SW 1271 (cell line): ENCODE data around the gene SNRPE.
A peak's percentile ranks its signal among the peaks of the same experiment; 100 is the strongest.

Source experiments
- DNase-seq, 2 experiments: peaks; one replicate each; lab custom pipeline; 2025; lab: John Stamatoyannopoulos, UW

Gene SNRPE

DNA sequence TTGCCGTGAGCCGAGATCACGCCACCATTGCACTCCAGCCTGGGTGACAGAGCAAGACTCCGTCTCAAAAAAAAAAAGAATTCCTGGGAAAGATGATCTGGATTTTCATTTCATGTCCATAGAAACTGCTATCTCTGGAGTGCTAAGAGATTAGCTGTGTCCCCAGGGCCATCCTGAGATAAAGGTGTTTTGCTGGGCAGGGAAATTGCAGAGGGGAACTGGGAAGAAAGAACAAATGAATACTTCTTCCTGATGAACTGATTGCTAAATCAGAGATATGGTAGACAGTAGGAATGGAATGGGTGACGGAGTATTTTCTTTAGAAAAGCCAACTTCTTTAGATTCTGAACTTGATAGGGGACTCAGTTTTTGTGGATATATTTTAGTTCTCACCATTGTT, 19.2 kb downstream of the SNRPE start:
- no peak for DNase-seq

GRCh38 chr1:203888807-203889251, 27.4 kb downstream of the SNRPE start:
- peak; percentile 40 to 78 for DNase-seq

GRCh38 chr1:203891950-203892349, 30.6 kb downstream of the SNRPE start:
- no peak for DNase-seq

DNA sequence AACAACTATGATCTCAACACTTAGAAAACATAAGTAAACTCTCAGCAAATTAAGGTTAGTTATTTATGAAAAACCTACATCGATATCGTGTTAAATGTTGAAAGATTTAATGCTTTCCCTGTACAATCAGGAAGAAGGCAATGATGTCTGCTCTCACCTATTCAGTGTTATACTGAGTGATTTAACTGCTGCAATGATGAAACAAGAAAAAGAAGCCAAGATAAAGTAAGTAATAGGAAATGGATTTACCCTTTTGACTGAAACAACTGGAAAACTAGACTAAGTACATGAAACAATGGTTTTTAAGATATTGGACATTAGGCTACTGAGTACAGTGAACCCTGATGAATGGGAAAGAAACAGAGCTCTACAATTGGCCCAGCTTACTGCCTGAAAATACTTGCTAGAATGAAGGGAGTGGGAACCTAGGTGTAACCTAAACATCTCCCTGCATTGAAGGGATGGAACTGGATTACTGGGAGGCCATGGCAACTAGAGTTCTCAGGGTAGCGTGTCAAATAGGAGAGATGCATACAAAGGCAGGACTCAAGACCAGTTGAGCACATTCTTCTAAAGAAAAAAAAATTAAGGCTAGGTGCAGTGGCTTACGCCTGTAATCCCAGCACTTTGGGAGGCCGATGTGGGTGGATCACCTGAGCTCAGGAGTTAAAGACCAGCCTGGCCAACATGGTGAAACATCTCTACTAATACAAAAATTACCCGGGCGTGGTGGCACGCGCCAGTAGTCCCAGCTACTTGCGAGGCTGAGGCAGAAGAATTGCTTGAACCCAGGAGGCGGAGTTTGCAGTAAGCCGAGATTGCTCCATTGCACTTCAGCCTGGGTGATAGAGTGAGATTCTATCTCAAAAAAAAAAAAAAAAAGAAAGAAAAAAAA, 37.3 kb downstream of the SNRPE start:
- DNase-seq, result no peak

DNA sequence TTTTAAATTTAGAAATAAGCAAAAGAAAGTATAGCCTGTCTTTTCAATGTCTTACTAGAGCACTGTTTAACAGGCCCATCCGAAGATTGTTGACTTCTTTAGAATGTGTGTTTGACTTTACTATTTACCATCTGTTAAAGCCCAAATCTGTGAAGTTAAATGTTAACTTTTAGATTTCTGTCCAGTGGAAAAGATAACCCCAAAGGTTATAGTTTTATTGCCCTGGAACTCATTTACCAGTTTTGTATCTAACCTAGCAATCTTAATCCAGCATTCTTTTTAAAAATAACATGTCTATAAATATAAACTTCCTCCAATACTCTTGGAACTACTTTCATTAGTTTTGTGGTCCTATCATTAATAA, 37.9 kb downstream of the SNRPE start:
- no peak for DNase-seq

- DNase-seq, result no peak
Measured at GRCh38 chr1:203899869-203900714, 38.7 kb downstream of the SNRPE start.

DNA sequence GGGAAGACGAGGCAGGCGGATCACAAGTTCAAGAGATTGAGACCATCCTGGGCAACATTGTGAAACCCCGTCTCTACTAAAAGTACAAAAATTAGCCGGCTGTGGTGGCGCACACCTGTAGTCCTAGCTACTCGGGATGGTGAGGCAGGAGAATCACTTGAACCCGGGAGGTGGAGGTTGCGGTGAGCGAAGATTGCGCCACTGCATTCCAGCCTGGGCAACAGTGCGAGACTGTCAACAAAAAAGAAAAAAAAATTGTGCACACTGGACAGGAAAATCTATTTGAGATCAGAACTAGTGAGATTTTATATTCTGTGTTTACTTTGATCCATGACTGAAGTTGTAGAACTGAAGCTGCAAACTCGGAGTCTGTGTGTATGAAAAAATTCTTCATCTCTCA, 40.2 kb downstream of the SNRPE start:
- DNase-seq, result no peak

- no peak for DNase-seq
Measured at GRCh38 chr1:203905275-203905674, 43.9 kb downstream of the SNRPE start.

GRCh38 chr1:203906932-203907331, 45.5 kb downstream of the SNRPE start:
- peak; percentile 50 to 86 for DNase-seq

DNA sequence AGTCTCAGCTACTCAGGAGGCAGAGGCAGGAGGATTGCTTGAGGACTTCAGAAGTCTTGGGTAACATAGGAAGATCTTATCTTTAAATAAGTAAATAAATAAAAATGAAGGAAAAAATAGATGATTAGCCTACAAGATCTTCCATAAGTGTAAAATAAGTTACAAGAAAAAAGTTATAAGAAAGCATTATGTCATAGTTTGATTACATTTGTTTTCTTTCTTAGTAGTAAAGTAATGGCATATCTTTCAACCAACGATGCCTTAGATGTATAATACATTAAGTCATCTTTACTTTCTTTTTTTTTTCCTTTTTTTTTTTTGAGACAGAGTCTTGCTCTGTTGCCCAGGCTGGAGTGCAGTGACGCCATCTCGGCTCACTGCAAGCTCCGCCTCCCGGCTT, 46.5 kb downstream of the SNRPE start:
- no peak for DNase-seq

- no peak for DNase-seq
Measured at GRCh38 chr1:203911806-203912205, 50.4 kb downstream of the SNRPE start.

DNA sequence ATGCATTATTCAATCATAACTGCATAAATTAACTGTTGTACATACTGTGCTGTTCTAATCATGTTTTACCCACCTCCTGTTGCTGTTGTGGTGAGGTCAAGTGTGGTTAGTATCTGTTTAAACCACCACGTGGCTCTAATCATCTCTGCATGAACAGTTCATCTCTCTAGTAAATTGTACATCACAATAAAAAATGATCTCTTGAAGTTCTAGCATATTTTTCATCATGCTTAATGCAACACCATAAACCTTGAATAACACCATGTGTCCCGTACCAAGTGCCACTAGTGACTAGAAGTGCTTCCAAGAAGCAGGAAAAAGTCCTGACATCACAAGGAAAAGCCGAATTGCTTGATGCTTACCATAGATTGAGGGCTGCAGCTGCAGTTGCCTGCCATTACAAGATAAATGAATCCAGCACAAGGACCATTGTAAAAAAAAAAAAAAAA, 51.7 kb downstream of the SNRPE start:
- DNase-seq, result no peak

- DNase-seq, result no peak
Measured at GRCh38 chr1:203914292-203914691, 52.9 kb downstream of the SNRPE start.

DNA sequence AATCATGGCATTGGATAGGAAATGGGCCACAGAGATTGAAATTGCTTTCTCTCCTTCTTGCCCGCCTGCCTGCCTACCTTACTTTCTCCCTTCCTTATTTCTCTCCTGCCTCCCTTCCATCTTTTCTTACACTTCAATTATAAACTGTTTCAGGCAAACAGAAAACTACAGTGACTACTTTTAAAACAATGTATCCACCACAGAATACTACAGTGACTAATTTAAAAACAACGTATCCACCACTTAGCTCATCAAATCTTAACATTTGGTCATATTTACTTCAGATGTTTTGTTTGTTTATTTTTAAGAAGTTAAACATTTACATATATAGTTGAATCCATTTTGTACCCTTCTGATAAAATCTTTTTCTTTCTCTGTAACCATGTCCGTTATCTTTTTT, 54.4 kb downstream of the SNRPE start:
- DNase-seq, result peak in 1 of 2 experiments; percentile 23

- no peak for DNase-seq
Measured at GRCh38 chr1:203916756-203917155, 55.4 kb downstream of the SNRPE start.
